ENCODE data around the gene COX7A2L. TPM values are rescaled to one million over a fixed set of nuclear protein-coding genes. Genes with fewer than 3 reads are reported as not detected.

Gene COX7A2L
- total and polyA plus RNA-seq, 2 experiments from 2014 or later: 112 to 149 TPM

- TF ChIP-seq JUNB (IDR thresholded peaks at IDR 0.05; ENCODE audit: unreplicated experiment) (no peak), CTCF (conservative IDR thresholded peaks at IDR 0.05; ENCODE audit: low read depth in 2 of 2) (0 out of 4 replicates have a peak, but pooled peaks of 1 of the 2 experiments have one; percentile 11), REST (IDR thresholded peaks at IDR 0.05; ENCODE audit: unreplicated experiment) (no peak)
- Histone ChIP-seq H3K36me3 (ENCODE audit: insufficient read depth) (peaks cover 4% of the 10 kb centered on the region; the same call in 1 of the 2 replicates), H3K9me2 (ENCODE audit: insufficient read depth) (no peaks in the 10 kb centered on the region), H3K4me2 (no peak overlapping the region), H3K4me3 (no peak overlapping the region), H3F3A (replicated peaks; ENCODE audit: low read depth) (no peaks in the 10 kb centered on the region), H3K79me2 (replicated peaks; ENCODE audit: insufficient read depth) (peaks cover 98% of the 10 kb centered on the region), H2AFZ (no peak overlapping the region), H3K27me3 (ENCODE audit: insufficient read depth) (no peaks in the 10 kb centered on the region), H4K20me1 (replicated peaks; ENCODE audit: insufficient read depth) (peaks cover 19% of the 10 kb centered on the region), H3K27ac (ENCODE audit: low read depth) (no peak overlapping the region), H3K4me1 (ENCODE audit: insufficient read depth) (no peaks in the 10 kb centered on the region)
- DNase-seq (ENCODE audit: low spot score) (no peak), ATAC-seq (no peak)
- H3K27me3 Mint-ChIP-seq (ENCODE audit: insufficient read depth, low read depth, poor library complexity): no peaks in the 10 kb centered on the region
- H3K36me3 Mint-ChIP-seq (ENCODE audit: low read depth): peaks cover 17% of the 10 kb centered on the region
- H3K4me1 Mint-ChIP-seq: peaks cover 3% of the 10 kb centered on the region; the same call in 2 of the 3 replicates
- H3K9me3 Mint-ChIP-seq: no peaks in the 10 kb centered on the region
- H3K4me3 Mint-ChIP-seq: no peak overlapping the region
- no peak overlapping the region for H3K27ac Mint-ChIP-seq
These were observed 7.1 kb downstream of the COX7A2L start for GRCh38 chr2:42353792-42354429.

GRCh38 chr2:42351864-42352263 is 9.2 kb downstream of the COX7A2L start:
- peaks cover 98% of the 10 kb centered on the region for H3K79me2 ChIP-seq (replicated peaks; ENCODE audit: insufficient read depth)
- no peak overlapping the region for H3K27ac Mint-ChIP-seq
- TF ChIP-seq EZH2 (IDR thresholded peaks at IDR 0.05; ENCODE audit: low read depth, unreplicated experiment) (no peak), ZNF462 (CRISPR knock-in tag; IDR thresholded peaks at IDR 0.05) (no peak), EZH2phosphoT487 (IDR thresholded peaks at IDR 0.05; ENCODE audit: unreplicated experiment) (no peak), NANOG (IDR thresholded peaks at IDR 0.05; ENCODE audit: borderline replicate concordance) (no peak), JUNB (IDR thresholded peaks at IDR 0.05; ENCODE audit: unreplicated experiment) (no peak), ZNF331 (CRISPR knock-in tag; IDR thresholded peaks at IDR 0.05; ENCODE audit: low read depth) (no peak), STAT1 (IDR thresholded peaks at IDR 0.05; ENCODE audit: unreplicated experiment) (no peak)

More at GRCh38 chr2:42351864-42352263, 9.2 kb downstream of the COX7A2L start:
- no peak overlapping the region for H2AFZ ChIP-seq
- Mint-ChIP-seq H3K9me3 (no peaks in the 10 kb centered on the region), H3K36me3 (ENCODE audit: low read depth) (peaks cover 25% of the 10 kb centered on the region), H3K4me1 (0 out of 3 replicates have a peak, but pooled peaks cover 2% of the 10 kb centered on the region), H3K4me3 (no peak overlapping the region), H3K27me3 (ENCODE audit: insufficient read depth, low read depth, poor library complexity) (no peaks in the 10 kb centered on the region)
- no peaks in the 10 kb centered on the region; the same call in 1 of the 2 replicates for H3K4me1 ChIP-seq (ENCODE audit: insufficient read depth)
- no peaks in the 10 kb centered on the region for H3K27me3 ChIP-seq (ENCODE audit: insufficient read depth)
- no peak for ATAC-seq
- peaks cover 4% of the 10 kb centered on the region; the same call in 1 of the 2 replicates for H3K36me3 ChIP-seq (ENCODE audit: insufficient read depth)
- no peak overlapping the region for H3K4me2 ChIP-seq
- peaks cover 2% of the 10 kb centered on the region; the same call in 1 of the 2 replicates for H3F3A ChIP-seq (replicated peaks; ENCODE audit: low read depth)
- peaks cover 16% of the 10 kb centered on the region for H4K20me1 ChIP-seq (replicated peaks; ENCODE audit: insufficient read depth)
- no peak overlapping the region for H3K4me3 ChIP-seq
- no peak overlapping the region for H3K27ac ChIP-seq (ENCODE audit: low read depth)
- H3K9me2 ChIP-seq (ENCODE audit: insufficient read depth): no peaks in the 10 kb centered on the region
- no peak for DNase-seq (ENCODE audit: low spot score)
